ENCODE results near the gene TSPAN10.
"Not testable (repeated sequence)": the region's sequence is repeated elsewhere in the genome, so short reads cannot be mapped to it uniquely, and the experiment has no call there.

TSPAN10 gene

GRCh38 chr17:81612172-81612970 lies 24.6 kb upstream of the TSPAN10 start:
- DNase-seq (no peak), ATAC-seq (replicated peaks) (no peak)
- Mint-ChIP-seq H3K4me3 (no peak overlapping the region), H3K36me3 (ENCODE audit: insufficient read depth) (peaks cover 75% of the 10 kb centered on the region), H3K9me3 (no peaks in the 10 kb centered on the region), H3K27me3 (no peaks in the 10 kb centered on the region), H3K4me1 (ENCODE audit: low read depth in 2 of 2) (peaks cover 27 to 28% of the 10 kb centered on the region in 2 donors), H3K27ac (no peak overlapping the region)

DNA sequence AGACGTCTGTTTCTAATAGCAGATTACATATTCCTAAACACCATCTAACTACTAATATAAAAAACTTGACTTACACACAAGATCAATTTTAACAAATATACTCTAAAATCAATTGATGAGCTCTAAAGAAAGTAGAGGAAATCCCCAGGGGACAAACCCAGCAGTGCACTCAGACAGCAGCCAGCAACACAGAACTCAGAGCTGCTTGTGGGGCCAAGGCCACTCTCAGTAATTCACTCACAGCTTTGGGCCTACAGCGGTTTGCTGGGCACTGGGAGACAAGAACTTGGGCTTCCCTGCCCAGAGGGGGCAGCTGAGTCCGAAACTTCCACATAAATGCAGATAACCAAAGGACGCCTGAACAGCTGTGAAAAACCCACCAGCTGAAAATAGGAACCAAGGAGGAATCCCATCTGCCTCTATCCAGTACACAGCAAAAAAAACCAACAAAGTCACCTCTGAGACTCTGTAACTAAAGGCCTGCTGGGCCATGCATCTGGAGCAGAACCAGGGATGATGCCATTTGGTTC lies 21.5 kb upstream of the TSPAN10 start:
- Mint-ChIP-seq H3K9me3 (no peaks in the 10 kb centered on the region), H3K4me3 (no peak overlapping the region), H3K36me3 (ENCODE audit: insufficient read depth) (peaks cover 66% of the 10 kb centered on the region), H3K27ac (peak overlapping the region; percentile 63 to 75), H3K4me1 (ENCODE audit: low read depth in 2 of 2) (peaks cover 24 to 27% of the 10 kb centered on the region in 2 donors), H3K27me3 (no peaks in the 10 kb centered on the region)
- DNase-seq = no peak
- ATAC-seq (replicated peaks) = no peak

- no peak overlapping the region for H3K4me3 Mint-ChIP-seq
- H3K27ac Mint-ChIP-seq = peak overlapping the region in 1 of 2 donors; percentile 73
- H3K9me3 Mint-ChIP-seq = no peaks in the 10 kb centered on the region
- H3K36me3 Mint-ChIP-seq (ENCODE audit: insufficient read depth) = peaks cover 74% of the 10 kb centered on the region
- DNase-seq = no peak
- peaks cover 24 to 33% of the 10 kb centered on the region in 2 donors for H3K4me1 Mint-ChIP-seq (ENCODE audit: low read depth in 2 of 2)
- H3K27me3 Mint-ChIP-seq = no peaks in the 10 kb centered on the region
- ATAC-seq (replicated peaks) = no peak
Measured at GRCh38 chr17:81616877-81617276, 20.1 kb upstream of the TSPAN10 start.

DNA sequence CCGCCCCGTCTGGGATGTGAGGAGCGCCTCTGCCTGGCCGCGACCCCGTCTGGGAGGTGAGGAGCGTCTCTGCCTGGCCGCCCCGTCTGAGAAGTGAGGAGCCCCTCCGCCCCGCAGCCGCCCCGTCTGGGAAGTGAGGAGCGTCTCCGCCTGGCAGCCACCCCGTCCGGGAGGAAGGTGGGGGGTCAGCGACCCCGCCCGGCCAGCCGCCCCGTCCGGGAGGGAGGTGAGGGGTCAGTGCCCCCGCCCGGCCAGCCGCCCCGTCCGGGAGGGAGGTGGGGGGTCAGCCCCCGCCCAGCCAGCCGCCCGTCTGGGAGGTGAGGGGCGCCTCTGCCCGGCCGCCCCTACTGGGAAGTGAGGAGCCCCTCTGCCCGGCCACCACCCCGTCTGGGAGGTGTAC lies 18.7 kb upstream of the TSPAN10 start:
- peaks cover 22 to 33% of the 10 kb centered on the region in 2 donors for H3K4me1 Mint-ChIP-seq (ENCODE audit: low read depth in 2 of 2)
- not testable (repeated sequence) for H3K27ac Mint-ChIP-seq; H3K4me3 Mint-ChIP-seq; H3K9me3 Mint-ChIP-seq; H3K27me3 Mint-ChIP-seq; ATAC-seq (replicated peaks); DNase-seq
- peaks cover 75% of the 10 kb centered on the region for H3K36me3 Mint-ChIP-seq (ENCODE audit: insufficient read depth)

- Mint-ChIP-seq H3K27ac (peak overlapping the region in 1 of 2 donors; percentile 64), H3K27me3 (no peaks in the 10 kb centered on the region), H3K9me3 (peaks cover 0 to 3% of the 10 kb centered on the region in 2 donors), H3K36me3 (ENCODE audit: insufficient read depth) (peaks cover 82% of the 10 kb centered on the region), H3K4me1 (ENCODE audit: low read depth in 2 of 2) (peaks cover 14 to 20% of the 10 kb centered on the region in 2 donors), H3K4me3 (no peak overlapping the region)
- ATAC-seq (replicated peaks) = no peak
- no peak for DNase-seq
Measured at GRCh38 chr17:81621494-81622130, 15.4 kb upstream of the TSPAN10 start.

DNA sequence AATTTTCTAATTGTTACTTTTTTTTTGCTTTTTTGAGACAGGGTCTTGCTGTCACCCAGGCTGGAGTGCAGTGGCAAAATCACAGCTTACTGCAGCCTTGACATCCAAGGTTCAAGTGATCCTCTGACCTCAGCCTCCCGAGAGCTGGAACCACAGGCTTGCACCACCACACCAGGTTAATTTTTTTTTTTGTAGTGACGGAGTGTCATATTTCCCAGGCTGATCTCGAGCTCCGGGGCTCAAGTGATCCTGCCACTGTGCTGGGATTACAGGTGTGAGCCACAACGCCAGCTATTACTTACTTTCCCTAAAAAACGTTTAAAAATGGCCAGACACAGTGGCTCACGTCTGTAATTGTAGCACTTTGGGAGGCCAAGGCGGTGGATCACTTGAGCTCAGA lies 6.7 kb upstream of the TSPAN10 start:
- DNase-seq = no peak
- H3K4me3 Mint-ChIP-seq = no peak overlapping the region

DNA sequence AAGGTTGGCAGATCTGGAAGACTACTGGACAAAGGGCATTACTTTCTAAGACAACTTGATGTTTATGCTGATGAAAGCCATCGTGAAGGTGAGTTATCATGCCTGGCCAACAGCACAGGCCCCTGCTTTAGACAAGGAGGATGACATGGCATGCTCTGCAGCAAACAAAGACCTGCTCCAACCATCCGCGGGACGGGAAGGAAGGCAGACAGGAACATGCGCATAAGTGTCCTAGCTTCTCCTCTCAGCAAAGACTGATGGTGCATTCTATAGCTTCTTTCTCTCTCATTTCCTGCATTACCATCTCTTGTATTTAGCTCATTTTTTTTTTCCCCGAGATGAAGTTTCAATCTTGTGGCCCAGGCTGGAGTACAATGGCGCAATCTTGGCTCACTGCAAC lies 5.5 kb upstream of the TSPAN10 start:
- H3K4me3 Mint-ChIP-seq = no peak overlapping the region
- no peak for DNase-seq
- no peaks in the 10 kb centered on the region for H3K27me3 Mint-ChIP-seq
- H3K9me3 Mint-ChIP-seq = no peaks in the 10 kb centered on the region
- peaks cover 40% of the 10 kb centered on the region for H3K36me3 Mint-ChIP-seq (ENCODE audit: insufficient read depth)
- peaks cover 14% of the 10 kb centered on the region in 2 donors for H3K4me1 Mint-ChIP-seq (ENCODE audit: low read depth in 2 of 2)
- H3K27ac Mint-ChIP-seq = no peak overlapping the region
- no peak for ATAC-seq (replicated peaks)

More for the DNA sequence above, 6.7 kb upstream of the TSPAN10 start:
- H3K36me3 Mint-ChIP-seq (ENCODE audit: insufficient read depth) = peaks cover 52% of the 10 kb centered on the region
- no peaks in the 10 kb centered on the region for H3K27me3 Mint-ChIP-seq
- no peaks in the 10 kb centered on the region for H3K9me3 Mint-ChIP-seq
- ATAC-seq (replicated peaks) = no peak
- peaks cover 7 to 8% of the 10 kb centered on the region in 2 donors for H3K4me1 Mint-ChIP-seq (ENCODE audit: low read depth in 2 of 2)
- H3K27ac Mint-ChIP-seq = no peak overlapping the region

DNA sequence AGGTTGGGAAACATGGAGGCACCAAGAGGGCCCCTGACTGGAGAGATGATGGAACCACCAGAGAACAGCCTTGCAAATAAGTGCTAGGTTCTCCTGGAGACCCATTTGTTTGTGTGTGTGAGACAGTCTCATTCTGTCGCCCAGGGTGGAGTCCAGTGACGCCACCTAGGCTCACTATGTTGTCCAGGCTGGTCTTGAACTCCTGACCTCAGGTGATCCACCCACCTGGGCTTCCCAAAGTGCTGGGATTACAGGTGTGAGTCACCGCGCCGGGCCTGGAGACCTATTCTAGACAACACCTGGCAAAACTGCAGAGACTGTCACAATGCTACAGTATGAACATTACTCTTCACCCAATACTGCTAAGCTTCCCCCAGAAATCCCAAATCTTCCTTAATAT lies 1.6 kb upstream of the TSPAN10 start:
- H3K27ac Mint-ChIP-seq = peak overlapping the region; percentile 84 to 92
- H3K27me3 Mint-ChIP-seq = no peaks in the 10 kb centered on the region
- ATAC-seq (replicated peaks) (no peak), DNase-seq (no peak)
- H3K9me3 Mint-ChIP-seq = no peaks in the 10 kb centered on the region
- peaks cover 4% of the 10 kb centered on the region for H3K36me3 Mint-ChIP-seq (ENCODE audit: insufficient read depth)
- H3K4me3 Mint-ChIP-seq = peak overlapping the region; percentile 82 to 85
- H3K4me1 Mint-ChIP-seq (ENCODE audit: low read depth in 2 of 2) = peaks cover 14% of the 10 kb centered on the region in 2 donors

DNA sequence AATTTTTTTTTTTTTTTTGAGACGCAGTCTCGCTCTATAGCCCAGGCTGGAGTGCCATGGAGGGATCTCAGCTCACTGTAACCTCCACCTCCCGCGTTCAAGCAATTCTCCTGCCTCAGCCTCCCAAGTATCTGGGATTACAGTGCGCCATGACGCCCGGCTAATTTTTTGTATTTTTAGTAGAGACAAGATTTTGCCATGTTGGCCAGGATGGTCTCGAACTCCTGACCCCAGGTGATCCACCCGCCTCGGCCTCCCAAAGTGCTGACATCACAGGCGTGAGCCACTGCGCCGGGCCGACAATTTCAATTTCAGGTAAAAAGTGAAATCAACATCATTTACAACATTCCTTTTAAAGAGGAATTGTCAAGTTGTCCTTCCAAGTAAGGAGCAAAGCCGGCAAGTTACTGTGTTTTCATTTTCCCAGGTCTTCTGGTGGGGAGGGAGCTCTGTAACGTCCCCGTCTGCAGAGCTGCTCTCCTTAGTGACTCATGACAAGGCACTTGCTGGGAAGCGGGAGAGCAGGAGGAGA lies 957 bp upstream of the TSPAN10 start:
- H3K36me3 Mint-ChIP-seq (ENCODE audit: insufficient read depth) = no peaks in the 10 kb centered on the region
- peak overlapping the region; percentile 82 to 85 for H3K4me3 Mint-ChIP-seq
- DNase-seq = no peak
- peak; percentile 4 for ATAC-seq (replicated peaks)
- peak overlapping the region; percentile 84 to 92 for H3K27ac Mint-ChIP-seq
- no peaks in the 10 kb centered on the region for H3K9me3 Mint-ChIP-seq
- H3K27me3 Mint-ChIP-seq = no peaks in the 10 kb centered on the region
- peaks cover 14% of the 10 kb centered on the region in 2 donors for H3K4me1 Mint-ChIP-seq (ENCODE audit: low read depth in 2 of 2)

GRCh38 chr17:81638683-81639082 lies 1.7 kb downstream of the TSPAN10 start:
- no peak overlapping the region for H3K27ac Mint-ChIP-seq
- H3K9me3 Mint-ChIP-seq = no peaks in the 10 kb centered on the region
- DNase-seq (no peak), ATAC-seq (replicated peaks) (no peak)
- no peaks in the 10 kb centered on the region for H3K27me3 Mint-ChIP-seq
- no peaks in the 10 kb centered on the region for H3K36me3 Mint-ChIP-seq (ENCODE audit: insufficient read depth)
- H3K4me3 Mint-ChIP-seq = no peak overlapping the region
- peaks cover 10% of the 10 kb centered on the region in 2 donors for H3K4me1 Mint-ChIP-seq (ENCODE audit: low read depth in 2 of 2)

DNA sequence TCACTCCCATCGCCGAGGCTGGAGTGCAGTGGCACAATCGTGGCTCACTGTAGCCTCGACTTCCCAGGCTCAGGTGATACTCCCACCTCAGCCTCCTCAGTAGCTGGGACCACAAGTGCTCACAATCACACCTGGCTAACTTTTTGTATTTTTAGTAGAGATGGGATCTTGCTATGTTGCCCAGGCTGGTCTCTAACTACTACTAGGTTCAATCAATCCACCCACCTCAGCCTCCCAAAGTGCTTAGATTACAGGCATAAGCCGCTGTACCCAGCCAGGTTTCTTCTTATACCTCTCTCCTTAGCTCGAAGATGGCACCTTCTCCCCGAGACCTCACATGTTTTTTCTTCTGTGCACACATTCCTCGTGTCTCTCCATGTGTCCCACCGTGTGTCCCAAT lies 3.0 kb downstream of the TSPAN10 start:
- Mint-ChIP-seq H3K4me1 (ENCODE audit: low read depth in 2 of 2) (peaks cover 10% of the 10 kb centered on the region in 2 donors), H3K4me3 (no peak overlapping the region), H3K36me3 (ENCODE audit: insufficient read depth) (no peaks in the 10 kb centered on the region), H3K27ac (no peak overlapping the region), H3K27me3 (no peaks in the 10 kb centered on the region), H3K9me3 (no peaks in the 10 kb centered on the region)
- DNase-seq (no peak), ATAC-seq (replicated peaks) (no peak)

DNA sequence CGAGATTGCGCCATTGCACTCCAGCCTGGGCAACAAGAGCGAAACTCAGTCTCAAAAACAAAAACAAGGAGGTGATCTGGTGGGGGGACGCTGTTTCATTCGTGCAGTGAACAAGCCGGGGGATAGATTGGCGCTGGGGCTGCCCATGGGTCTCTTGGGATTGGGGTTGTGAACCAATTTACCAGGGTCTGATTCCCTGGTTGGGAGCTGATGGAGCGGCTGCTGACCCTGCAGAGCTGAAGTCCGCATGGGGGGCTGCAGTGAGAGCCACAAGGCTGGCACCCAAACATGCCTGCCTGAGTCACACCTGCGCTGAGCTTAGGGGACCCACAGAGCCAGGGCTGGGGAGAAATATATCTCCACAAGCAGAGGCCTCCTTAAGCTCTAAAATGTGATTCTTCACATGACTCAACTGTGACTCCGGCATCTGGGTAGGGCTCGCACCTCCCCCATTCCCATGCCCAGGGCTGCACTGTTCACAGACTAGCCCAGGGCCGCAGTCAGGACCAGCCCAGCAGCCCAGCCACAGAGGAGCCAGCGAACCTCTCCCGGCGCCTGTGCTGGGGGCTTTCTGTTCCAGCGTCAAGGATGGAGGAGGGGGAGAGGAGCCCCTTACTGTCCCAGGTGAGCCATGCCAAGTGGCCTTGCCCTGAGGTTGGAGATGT lies 5.0 kb downstream of the TSPAN10 start:
- DNase-seq = no peak
- Mint-ChIP-seq H3K27ac (no peak overlapping the region), H3K27me3 (peaks cover 2 to 5% of the 10 kb centered on the region in 2 donors), H3K36me3 (ENCODE audit: insufficient read depth) (no peaks in the 10 kb centered on the region), H3K9me3 (no peaks in the 10 kb centered on the region), H3K4me1 (ENCODE audit: low read depth in 2 of 2) (no peaks in the 10 kb centered on the region), H3K4me3 (no peak overlapping the region)
- ATAC-seq (replicated peaks) = no peak

DNA sequence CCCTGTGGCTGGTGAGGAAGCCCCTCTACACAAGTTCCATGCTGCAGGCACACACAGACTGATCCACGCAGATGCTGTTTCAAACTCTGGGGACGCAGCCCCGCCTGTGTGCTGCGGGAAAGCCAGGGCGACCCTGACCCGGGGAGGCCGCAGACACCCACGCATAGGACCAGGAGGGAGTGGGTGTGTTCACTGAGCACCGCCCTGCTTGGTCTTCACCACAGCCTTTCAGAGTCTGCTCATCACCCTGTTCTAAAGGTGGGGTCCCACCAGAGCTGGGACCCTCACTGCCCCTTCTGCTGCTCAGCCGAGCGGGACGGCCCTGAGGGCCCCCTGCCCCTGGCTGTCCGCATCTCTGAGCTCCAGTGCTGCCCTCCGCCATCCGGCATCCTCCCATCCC lies 7.5 kb downstream of the TSPAN10 start:
- DNase-seq = no peak
- no peak overlapping the region for H3K4me3 Mint-ChIP-seq
- H3K36me3 Mint-ChIP-seq (ENCODE audit: insufficient read depth) = no peaks in the 10 kb centered on the region
- no peaks in the 10 kb centered on the region for H3K4me1 Mint-ChIP-seq (ENCODE audit: low read depth in 2 of 2)
- H3K9me3 Mint-ChIP-seq = no peaks in the 10 kb centered on the region
- H3K27ac Mint-ChIP-seq = no peak overlapping the region
- no peak for ATAC-seq (replicated peaks)
- H3K27me3 Mint-ChIP-seq = peaks cover 9 to 20% of the 10 kb centered on the region in 2 donors
